Central memory CD8-positive, alpha-beta T cell (primary cell): ENCODE data around the gene SOCS2.
"Not testable (repeated sequence)": the region's sequence is repeated elsewhere in the genome, so short reads cannot be mapped to it uniquely, and the experiment has no call there.

Experiments
- ATAC-seq: fragments of 150-1000 bp; cut with Tn5 transposase; replicated peaks from 2 replicates; pipeline ENCODE4 v1.10.0; 2022; ENCODE audit warnings: mild to moderate bottlenecking, moderate FRiP score, moderate number of reproducible peaks; ENCODE audit not compliant: poor library complexity, severe bottlenecking; ENCODE audit errors: extremely low read depth
- DNase-seq, 2 donors: peaks; one replicate each; pipeline ENCODE4 v3.0.0; 2021; ENCODE audit warnings: low spot score in 2 of 2
- H3K27ac Mint-ChIP-seq: one replicate; pipeline ENCODE4 v1.8.0; 2022; ENCODE audit warnings: low read depth, mild to moderate bottlenecking, moderate library complexity, mixed read lengths
- H3K27me3 Mint-ChIP-seq: one replicate; pipeline ENCODE4 v1.8.0; 2022; ENCODE audit warnings: mixed read lengths
- H3K36me3 Mint-ChIP-seq: one replicate; pipeline ENCODE4 v1.8.0; 2022; ENCODE audit warnings: mild to moderate bottlenecking, moderate library complexity, mixed read lengths; ENCODE audit not compliant: insufficient read depth
- H3K4me1 Mint-ChIP-seq: one replicate; pipeline ENCODE4 v1.8.0; 2022; ENCODE audit warnings: mixed read lengths
- H3K4me3 Mint-ChIP-seq: one replicate; pipeline ENCODE4 v1.8.0; 2022; ENCODE audit warnings: mild to moderate bottlenecking, moderate library complexity, mixed read lengths
- H3K9me3 Mint-ChIP-seq: one replicate; pipeline ENCODE4 v1.8.0; 2022; ENCODE audit warnings: mixed read lengths

SOCS2 gene

DNA sequence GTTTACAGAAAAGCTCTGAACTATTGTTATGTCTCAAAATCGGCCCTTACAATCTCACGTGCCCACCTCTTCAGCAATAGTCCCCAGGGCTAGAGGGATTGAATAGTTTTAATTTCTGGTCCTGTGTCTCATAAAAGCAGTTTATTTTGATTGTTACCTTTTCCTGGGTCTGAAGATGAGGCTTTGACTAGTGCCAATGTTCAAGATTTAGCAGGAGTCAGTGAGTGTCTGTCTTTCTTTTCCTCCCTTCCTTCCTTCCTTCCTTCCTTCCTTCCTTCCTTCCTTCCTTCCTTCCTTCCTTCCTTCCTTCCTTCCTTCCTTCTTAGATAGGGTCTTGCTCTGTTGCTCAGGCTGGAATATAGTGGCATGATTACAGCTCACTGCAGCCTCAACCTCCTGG lies 24.7 kb upstream of the SOCS2 start:
- H3K36me3 Mint-ChIP-seq, result no peaks in the 10 kb centered on the region
- no peaks in the 10 kb centered on the region for H3K4me1 Mint-ChIP-seq
- DNase-seq (no peak), ATAC-seq (no peak)
- no peak overlapping the region for H3K4me3 Mint-ChIP-seq
- H3K27ac Mint-ChIP-seq, result no peak overlapping the region
- no peaks in the 10 kb centered on the region for H3K27me3 Mint-ChIP-seq
- no peaks in the 10 kb centered on the region for H3K9me3 Mint-ChIP-seq

DNA sequence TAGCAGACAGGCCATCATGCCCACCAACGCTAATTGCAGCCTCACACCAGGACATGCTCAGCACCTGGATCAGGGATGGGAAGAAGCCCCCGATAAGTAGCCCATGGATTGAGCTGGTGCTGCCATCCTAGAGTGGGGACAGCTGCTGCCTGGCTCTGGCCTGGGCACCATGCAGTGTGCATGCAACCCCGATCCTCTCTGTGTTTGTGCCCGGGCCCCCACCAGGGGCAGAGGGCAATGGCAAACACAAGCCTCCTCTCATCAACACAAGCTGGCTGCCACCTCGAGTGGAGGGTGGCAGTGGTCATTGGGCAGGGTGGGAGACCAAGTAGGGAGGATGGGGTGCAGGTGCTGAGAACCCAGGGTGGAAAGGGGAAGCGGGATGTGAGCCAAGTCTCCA lies 23.3 kb upstream of the SOCS2 start:
- no peak overlapping the region for H3K27ac Mint-ChIP-seq
- no peak overlapping the region for H3K4me3 Mint-ChIP-seq
- DNase-seq, result no peak
- no peaks in the 10 kb centered on the region for H3K4me1 Mint-ChIP-seq
- no peaks in the 10 kb centered on the region for H3K9me3 Mint-ChIP-seq
- H3K27me3 Mint-ChIP-seq, result no peaks in the 10 kb centered on the region
- no peak for ATAC-seq
- H3K36me3 Mint-ChIP-seq, result no peaks in the 10 kb centered on the region

DNA sequence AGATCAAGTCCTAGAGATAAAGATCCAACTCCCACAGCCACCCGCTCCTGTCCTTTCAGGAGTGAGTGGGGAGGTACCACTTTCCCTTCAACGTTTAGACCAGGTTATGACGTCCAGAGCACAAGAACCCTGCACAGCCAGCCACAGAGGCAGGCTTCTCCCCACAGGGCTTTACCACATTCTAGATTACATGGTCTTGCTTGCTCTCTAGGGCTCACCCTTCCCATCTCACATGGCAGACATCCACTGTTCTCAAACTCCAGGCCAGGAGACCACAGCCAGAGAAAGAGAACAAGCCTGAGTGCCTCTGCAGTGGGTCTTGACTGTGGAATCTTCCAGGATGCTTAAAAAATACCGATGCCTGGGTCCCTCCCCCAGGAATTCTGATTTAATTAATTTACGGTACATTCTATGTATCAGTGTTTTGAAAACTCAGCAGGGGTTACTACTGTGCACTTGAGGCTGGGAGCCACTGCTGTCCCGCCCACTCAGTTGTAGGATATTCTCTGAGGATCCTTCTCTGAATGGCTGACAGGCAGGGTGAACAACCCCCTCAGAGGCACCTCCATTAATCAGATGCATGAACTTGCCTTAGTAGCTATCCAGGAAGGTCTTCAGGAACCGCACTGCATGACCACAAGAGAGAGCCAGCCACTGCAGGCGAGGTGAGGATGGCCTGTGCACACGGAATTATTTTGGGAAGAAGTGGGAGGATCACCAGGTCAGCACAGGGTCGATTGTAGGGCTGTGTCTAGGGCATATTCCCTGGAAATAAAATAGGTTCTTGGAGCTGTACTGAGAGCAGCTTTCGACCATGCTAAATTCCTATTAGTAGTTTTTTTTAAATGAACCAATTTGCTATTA lies 21.5 kb upstream of the SOCS2 start:
- DNase-seq (no peak), ATAC-seq (no peak)
- H3K9me3 Mint-ChIP-seq, result no peaks in the 10 kb centered on the region
- H3K4me3 Mint-ChIP-seq, result no peak overlapping the region
- no peak overlapping the region for H3K27ac Mint-ChIP-seq
- no peaks in the 10 kb centered on the region for H3K4me1 Mint-ChIP-seq
- H3K27me3 Mint-ChIP-seq, result no peaks in the 10 kb centered on the region
- no peaks in the 10 kb centered on the region for H3K36me3 Mint-ChIP-seq

DNA sequence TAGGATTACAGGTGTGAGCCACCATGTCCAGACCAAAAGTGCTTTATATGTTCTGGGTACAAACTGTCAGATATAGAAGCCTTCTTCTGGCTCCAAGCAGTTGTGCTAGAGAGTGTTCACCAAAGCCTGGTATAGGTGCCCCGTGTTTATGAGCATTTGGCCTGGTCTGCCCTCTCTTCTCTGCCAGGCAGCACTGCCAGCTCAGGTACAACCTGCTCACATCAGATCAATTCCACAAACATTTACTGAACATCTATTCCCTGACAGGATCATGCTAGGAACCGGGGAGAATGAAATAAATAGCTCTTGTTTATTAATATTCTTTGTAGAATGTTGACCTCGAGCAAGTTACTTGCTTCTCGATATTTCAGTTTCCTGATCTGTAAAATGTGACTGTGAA lies 20.0 kb upstream of the SOCS2 start:
- no peak for DNase-seq
- Mint-ChIP-seq H3K27me3 (no peaks in the 10 kb centered on the region), H3K36me3 (no peaks in the 10 kb centered on the region), H3K4me3 (no peak overlapping the region), H3K27ac (no peak overlapping the region), H3K4me1 (no peaks in the 10 kb centered on the region), H3K9me3 (no peaks in the 10 kb centered on the region)
- ATAC-seq, result no peak

DNA sequence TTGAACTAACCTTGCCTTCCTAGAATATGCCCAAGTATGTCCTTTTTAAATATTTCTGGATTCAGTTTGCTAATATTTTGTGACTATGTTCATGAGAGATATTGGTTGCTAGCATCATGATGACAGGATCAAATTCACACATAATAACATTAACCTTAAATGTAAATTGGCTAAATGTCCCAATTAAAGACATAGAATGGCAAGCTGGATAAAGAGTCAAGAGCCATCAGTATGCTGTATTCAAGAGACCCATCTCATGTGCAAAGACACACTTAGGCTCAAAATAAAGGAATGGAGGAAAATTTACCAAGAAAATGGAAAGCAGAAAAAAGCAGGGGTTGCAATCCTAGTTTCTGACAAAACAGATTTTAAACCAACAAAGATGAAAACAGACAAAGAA lies 14.6 kb upstream of the SOCS2 start:
- not testable (repeated sequence) for H3K4me3 Mint-ChIP-seq, H3K27ac Mint-ChIP-seq, ATAC-seq, DNase-seq, H3K36me3 Mint-ChIP-seq, H3K4me1 Mint-ChIP-seq
- Mint-ChIP-seq H3K27me3 (peaks cover 14% of the 10 kb centered on the region), H3K9me3 (peaks cover 12% of the 10 kb centered on the region)

DNA sequence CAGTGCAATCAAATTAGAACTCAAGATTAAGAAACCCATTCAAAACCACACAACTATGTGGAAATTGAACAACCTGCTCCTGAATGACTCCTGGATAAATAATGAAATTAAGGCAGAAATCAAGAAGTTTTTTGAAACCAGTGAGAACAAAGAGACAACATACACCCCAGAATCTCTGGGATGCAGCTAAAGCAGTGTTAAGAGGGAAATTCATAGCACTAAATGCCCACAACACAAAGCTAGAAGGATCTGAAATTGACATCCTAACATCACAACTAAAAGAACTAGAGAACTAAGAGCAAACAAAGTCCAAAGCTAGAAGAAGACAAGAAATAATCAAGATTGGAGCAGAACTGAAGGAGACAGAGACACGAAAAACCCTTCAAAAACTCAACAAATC lies 13.8 kb upstream of the SOCS2 start:
- H3K36me3 Mint-ChIP-seq, H3K4me1 Mint-ChIP-seq, DNase-seq, ATAC-seq, H3K4me3 Mint-ChIP-seq, H3K27ac Mint-ChIP-seq: not testable (repeated sequence)
- peaks cover 14% of the 10 kb centered on the region for H3K27me3 Mint-ChIP-seq
- peaks cover 12% of the 10 kb centered on the region for H3K9me3 Mint-ChIP-seq

DNA sequence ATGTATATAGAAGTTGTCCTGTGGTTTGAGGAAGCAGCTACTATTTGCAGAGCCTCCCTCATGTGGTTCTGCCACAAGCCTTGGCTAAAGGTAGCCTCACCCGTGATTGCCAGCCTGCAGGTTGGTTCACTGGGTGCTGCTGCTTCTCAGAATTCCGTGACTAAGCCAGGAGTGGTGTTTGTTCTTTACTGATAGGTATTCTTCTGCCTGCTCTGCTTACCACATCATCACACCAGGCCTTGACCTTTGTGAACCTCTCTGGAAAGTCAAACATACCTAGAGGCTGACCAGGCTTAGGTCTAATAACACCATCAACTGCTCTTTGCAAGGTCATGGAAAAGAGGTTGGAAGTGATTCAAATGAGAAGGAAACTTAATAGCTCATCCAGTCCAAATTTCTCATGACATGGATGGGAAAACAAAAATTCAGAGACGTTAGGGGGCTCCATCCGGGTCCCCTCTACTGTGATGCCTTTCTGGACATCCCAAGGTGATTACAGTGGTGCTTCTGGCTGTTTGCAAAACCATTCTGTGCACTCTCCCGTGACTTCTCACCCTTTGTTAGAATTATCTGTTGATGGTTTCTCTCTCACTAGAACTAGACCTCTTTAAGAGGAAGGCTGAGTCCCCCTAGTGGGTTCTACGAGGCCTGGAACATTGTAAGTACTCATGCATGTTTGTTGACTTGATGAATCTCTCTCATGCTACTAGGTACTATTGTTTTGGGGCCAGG lies 8.5 kb upstream of the SOCS2 start:
- H3K9me3 Mint-ChIP-seq, result peaks cover 1% of the 10 kb centered on the region
- no peaks in the 10 kb centered on the region for H3K27me3 Mint-ChIP-seq
- ATAC-seq, result no peak
- no peak for DNase-seq
- H3K36me3 Mint-ChIP-seq, result peaks cover 8% of the 10 kb centered on the region
- no peak overlapping the region for H3K27ac Mint-ChIP-seq
- peaks cover 6% of the 10 kb centered on the region for H3K4me1 Mint-ChIP-seq
- H3K4me3 Mint-ChIP-seq, result no peak overlapping the region

DNA sequence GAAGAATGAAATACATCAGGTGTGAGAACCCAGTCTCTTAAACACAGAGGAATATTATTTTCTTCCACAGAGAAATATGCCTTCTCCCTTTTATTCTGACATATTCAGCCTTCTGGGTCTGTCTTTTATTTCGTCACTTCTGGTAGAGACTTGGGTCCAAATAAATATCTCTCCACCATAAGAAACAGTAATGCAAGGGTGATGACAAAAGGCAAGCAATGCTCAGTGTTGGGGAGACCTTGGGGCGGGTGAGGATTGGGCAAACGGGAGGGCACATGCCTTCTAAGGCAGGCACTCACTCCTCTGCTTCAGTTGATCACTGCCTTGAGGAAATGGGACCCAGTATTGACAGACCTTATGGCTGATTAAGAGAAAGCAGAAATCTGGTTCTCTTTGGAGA lies 6.7 kb upstream of the SOCS2 start:
- no peak for DNase-seq
- no peaks in the 10 kb centered on the region for H3K9me3 Mint-ChIP-seq
- H3K36me3 Mint-ChIP-seq, result peaks cover 7% of the 10 kb centered on the region
- H3K4me1 Mint-ChIP-seq, result peaks cover 6% of the 10 kb centered on the region
- ATAC-seq, result no peak
- no peaks in the 10 kb centered on the region for H3K27me3 Mint-ChIP-seq
- no peak overlapping the region for H3K27ac Mint-ChIP-seq
- H3K4me3 Mint-ChIP-seq, result no peak overlapping the region

DNA sequence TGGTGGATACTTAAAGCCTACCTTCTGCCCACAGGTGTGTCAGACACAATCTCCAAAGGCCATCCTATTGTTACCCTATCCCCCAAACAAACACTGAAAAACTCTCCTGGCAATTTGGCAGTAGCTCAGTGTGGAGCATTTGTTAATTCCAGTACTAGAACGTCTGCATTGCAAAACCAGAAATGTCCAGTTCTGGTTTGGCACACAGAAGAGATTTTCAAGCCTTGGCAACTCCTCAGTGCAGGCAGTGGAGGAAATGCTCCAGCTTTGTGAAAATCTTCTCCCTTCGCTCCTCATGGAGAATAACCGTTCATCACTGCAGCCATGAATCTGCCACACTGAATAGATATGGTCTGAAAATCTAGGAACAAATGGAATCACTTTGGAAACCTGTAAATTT lies 5.3 kb upstream of the SOCS2 start:
- no peak for ATAC-seq
- Mint-ChIP-seq H3K27me3 (peaks cover 2% of the 10 kb centered on the region), H3K36me3 (peaks cover 8% of the 10 kb centered on the region), H3K4me1 (peaks cover 9% of the 10 kb centered on the region), H3K4me3 (no peak overlapping the region), H3K27ac (no peak overlapping the region), H3K9me3 (no peaks in the 10 kb centered on the region)
- no peak for DNase-seq

DNA sequence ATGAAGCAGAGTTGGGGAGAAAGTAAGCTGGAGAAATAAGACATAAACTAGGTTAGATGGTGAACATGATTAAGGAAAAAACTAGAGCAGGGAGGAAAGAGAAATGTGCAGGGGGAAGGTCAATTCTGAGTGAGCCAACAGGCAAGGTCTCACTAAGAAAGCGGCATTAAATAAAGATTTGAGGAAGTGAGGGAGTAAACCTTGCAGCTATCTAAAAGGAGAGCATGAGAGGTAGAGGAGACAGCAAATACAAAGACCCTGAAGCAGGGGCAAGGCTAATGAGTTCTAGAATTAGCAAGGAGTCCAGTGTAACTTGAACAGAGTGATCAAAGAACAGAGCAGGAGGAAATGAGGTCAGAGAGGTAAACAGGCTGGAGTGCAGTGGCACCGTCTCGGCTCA lies 4.4 kb upstream of the SOCS2 start:
- H3K4me1 Mint-ChIP-seq, result peaks cover 18% of the 10 kb centered on the region
- DNase-seq, result no peak
- no peak overlapping the region for H3K27ac Mint-ChIP-seq
- H3K36me3 Mint-ChIP-seq, result peaks cover 13% of the 10 kb centered on the region
- no peak for ATAC-seq
- H3K27me3 Mint-ChIP-seq, result peaks cover 11% of the 10 kb centered on the region
- peak overlapping the region; percentile 27 for H3K4me3 Mint-ChIP-seq
- H3K9me3 Mint-ChIP-seq, result no peaks in the 10 kb centered on the region

DNA sequence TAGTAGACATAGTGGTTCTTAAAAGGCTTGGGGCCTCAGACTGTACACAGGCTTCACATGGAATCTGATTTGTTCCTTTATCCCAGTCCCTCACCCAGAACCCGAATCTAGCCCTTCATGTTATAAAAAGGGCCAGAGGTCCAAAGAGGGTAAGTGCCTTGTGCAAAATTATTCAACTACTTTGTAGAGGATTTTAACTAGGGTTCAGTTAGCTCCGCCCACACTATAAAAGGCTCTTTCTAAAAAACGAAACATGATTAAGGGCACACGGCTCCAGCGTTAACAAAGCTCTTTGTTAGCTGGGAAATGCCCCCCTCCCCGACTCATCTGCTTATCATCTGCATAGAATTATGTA lies 3.2 kb upstream of the SOCS2 start:
- no peak overlapping the region for H3K27ac Mint-ChIP-seq
- peaks cover 27% of the 10 kb centered on the region for H3K4me1 Mint-ChIP-seq
- DNase-seq (no peak), ATAC-seq (peak; percentile 26)
- peak overlapping the region; percentile 86 for H3K4me3 Mint-ChIP-seq
- H3K27me3 Mint-ChIP-seq, result peaks cover 11% of the 10 kb centered on the region
- H3K9me3 Mint-ChIP-seq, result no peaks in the 10 kb centered on the region
- H3K36me3 Mint-ChIP-seq, result peaks cover 14% of the 10 kb centered on the region

DNA sequence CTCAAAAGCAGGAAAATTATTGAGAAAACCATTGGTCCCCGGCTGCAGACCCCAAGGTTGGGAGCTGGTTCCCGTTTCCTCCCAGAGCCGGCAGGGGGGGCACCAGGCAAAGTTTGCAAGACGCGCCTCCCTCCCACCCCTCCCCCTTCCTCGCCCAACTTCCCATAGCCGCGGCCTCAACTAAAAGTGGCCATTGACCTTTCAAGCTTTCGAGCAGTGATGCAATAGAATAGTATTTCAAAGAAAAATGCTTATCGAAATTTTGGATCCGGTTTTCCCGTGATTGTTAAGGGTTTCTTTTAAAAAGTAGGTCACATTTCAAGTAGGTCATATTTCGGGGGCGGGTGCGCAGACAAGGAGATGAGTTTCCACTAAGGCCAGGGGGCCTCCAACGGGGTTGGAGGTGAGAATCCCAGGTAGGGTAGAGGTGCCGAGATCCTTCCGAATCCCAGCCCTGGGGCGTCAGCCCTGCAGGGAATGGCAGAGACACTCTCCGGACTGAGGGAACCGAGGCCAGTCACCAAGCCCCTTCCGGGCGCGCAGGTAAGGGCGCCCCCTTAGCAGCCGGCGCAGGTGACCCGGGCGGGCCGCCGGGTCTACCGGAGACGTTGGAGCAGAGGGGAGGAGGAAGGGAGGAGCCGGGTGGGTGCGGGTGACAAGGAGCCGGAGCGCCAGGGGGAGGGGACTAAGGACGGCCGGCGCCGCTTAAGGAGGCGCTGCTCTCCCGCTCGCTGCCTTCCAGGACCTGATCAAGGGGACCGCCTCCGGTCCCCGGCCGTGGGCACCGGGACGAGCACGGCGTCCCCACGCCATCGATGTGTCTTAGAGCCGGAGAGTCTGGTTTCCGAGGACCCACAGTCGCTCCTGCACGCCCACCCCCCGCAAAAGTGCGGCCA lies 2.6 kb upstream of the SOCS2 start:
- H3K27ac Mint-ChIP-seq, result peak overlapping the region; percentile 46

More for the DNA sequence above, 2.6 kb upstream of the SOCS2 start:
- DNase-seq (peak; percentile 35 to 48), ATAC-seq (peak; percentile 61)
- Mint-ChIP-seq H3K4me1 (peaks cover 30% of the 10 kb centered on the region), H3K36me3 (peaks cover 14% of the 10 kb centered on the region), H3K27me3 (peaks cover 11% of the 10 kb centered on the region), H3K9me3 (no peaks in the 10 kb centered on the region), H3K4me3 (peak overlapping the region; percentile 86)
